Glomerular visceral epithelial cell (primary cell): ENCODE data around the gene CDR2.
"Not testable (repeated sequence)": the region's sequence is repeated elsewhere in the genome, so short reads cannot be mapped to it uniquely, and the experiment has no call there.

Experiments
- DNase-seq: peaks from one replicate; pipeline ENCODE4 v3.0.0-alpha.2; 2016; ENCODE audit errors: extremely low spot score

Gene CDR2

GRCh38 chr16:22375963-22376640 is 1.7 kb upstream of the CDR2 start:
- no peak for DNase-seq

DNA sequence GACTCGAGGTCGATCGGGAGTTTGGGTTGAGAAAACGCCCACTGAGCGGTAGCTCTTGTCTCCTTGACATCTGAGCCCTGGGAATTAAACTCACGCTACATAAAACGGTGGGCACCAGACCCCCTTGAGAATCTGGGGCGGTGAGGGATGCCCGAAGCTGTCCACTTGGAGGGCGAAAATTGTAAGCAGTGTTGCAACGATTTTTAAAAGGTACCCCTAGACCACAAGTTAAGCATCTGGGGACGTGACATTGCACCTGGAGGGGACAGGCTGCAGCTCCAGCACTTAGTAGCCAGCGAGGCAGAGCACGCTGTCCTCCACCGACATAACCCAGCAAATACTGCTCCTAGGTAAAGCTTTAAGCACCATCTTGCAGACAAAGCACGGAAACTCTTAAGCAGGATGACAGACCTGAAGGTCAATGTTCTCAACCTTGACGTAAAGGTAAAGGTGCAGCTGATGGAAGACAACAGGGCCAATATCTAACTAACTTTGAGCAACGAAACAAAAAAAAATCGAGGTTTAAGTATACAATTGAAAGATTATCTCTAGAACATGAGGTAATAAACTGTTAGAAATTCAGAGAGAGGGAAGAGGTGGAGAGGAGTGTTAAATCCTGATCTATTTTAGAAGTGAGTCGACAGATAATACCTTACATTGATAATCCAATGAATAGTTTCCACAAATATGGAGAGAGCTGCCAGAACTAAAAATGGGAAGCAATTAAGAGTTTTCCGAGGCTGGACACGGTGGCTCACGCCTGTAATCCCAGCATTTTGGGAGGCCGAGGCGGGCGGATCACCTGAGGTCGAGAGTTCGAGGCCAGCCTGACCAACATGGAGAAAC is 921 bp upstream of the CDR2 start:
- DNase-seq = no peak

GRCh38 chr16:22373662-22374310 is 633 bp downstream of the CDR2 start:
- no peak for DNase-seq

GRCh38 chr16:22372882-22373661 is 1.3 kb downstream of the CDR2 start:
- DNase-seq = no peak

DNA sequence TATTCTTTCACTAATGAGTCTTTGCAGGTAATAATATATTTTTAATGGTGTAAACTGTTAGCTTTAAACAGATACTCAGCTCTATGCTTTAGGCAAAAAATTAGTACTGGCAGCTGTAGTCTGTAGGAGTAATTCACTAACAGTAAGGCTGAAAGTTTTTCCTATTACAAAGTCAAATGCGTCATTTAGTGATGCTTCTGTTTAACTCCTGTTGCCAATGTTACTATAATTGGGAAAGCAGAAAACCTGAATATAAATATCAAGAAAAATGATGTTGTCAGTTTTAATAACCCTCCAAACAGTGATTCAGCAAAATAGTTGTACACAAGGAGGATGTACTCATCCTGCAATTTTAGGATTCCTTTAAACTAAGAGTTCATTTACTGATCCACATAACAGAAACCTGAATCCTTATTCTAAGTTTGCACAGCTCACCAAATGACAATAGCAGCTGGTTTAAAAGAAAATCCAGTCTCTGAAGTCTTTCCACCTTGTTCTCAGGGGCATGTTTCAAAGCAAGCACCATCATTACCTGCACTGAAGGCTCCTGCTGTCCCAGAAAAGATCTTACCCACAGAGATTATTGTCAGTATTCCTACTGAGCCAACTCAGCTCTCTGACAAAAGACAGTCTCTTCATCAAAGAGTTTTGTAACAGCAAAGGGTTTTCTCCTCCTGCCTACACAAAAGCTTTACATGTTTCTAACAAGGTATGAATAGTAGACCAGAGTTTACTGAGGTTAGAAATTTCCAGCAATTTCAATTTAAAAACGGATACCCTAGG is 4.2 kb downstream of the CDR2 start:
- DNase-seq = no peak

DNA sequence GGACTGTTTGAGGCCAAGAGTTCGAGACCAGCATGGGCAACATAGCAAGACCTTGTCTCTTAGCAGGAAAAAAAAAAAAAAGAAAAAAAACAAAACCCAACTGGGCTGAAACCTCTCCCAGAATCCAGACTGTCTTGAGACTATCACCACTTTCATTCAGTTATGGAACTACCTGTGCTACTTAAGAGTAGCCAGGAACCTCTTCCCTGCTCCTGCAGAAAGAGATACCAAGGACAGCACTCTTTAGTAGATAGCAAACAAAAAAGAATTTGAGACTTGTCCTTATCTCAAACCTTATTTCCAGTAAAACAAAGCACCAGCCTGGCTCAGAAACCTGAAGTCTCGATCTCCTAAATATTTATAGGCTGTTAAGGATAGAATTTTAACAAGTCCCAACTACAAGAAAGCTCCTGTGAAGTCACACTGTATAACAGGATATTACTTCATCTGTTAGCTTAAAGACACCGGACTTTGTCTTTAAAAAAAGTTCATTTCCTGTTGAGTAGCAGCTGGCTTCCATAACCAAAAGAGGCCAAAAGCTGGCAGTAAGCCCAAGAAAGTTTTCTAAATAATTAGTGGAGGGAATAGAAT is 5.1 kb downstream of the CDR2 start:
- peak; percentile 13 for DNase-seq

DNA sequence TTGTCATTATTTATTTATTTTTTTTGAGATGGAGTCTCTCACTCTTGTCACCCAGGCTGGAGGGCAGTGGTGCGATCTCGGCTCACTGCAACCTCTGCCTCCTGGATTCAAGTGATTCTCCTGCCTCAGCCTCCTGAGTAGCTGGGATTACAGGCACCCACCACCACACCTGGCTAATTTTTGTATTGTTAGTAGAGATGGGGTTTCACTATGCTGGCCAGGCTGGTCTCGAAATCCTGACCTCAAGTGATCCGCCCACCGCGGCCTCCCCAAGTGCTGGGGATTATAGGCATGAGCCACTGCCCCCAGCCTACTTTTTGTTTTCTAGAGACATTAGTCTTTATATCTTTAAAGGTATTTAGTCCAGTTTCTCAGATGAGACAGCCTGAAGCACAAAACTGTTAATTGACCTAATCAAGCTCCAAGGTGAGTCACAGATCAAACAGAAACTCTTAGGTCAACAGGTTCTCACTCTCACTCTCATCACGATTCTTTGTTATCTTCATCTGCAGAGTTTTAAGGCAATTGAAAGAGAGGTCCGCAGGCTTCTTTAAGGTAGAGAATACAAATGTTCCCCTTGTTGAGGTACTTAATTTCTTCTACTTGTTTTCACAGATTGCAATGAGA is 6.1 kb downstream of the CDR2 start:
- not testable (repeated sequence) for DNase-seq

- DNase-seq = peak; percentile 11
Measured at GRCh38 chr16:22366889-22367288, 7.5 kb downstream of the CDR2 start.

DNA sequence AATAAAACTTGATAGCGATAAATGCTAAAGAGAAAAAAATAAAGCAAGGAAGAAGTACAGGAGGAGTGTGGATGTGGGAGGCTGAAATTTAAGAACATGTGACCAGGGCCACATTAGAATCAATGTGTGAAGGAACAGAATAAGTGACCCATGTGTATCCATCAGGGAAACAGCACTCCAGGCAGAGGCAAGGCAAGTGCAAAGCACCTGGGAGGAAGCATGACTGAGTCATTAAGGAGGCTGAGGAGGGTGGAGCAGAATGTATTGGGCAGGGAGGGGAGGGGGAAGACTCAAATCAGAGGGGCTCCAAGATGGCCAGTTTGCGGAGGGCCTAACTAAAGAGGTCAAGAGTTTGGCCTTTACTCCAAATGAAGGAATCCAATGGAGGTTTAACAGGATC is 8.0 kb downstream of the CDR2 start:
- DNase-seq = no peak

DNA sequence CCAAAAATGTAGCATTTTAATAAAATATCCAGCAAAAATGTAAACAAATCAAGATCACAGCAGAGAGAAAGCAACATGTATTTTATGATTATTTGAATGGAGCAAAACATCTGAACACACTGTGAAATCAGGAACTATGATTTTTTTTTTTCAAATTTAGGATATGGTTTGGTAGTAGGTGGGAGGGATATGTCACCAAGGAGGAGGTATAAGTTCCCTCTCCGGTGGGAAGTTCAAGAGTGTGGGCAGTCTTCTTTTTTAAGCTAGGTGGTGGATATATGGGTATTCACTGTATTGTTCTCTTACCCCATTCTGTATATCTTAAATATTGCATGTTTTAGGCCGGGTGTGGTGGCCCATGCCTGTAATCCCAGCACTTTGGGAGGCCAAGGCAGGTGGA is 10.2 kb downstream of the CDR2 start:
- DNase-seq = no peak

- peak; percentile 53 for DNase-seq
Measured at GRCh38 chr16:22360963-22361659, 13.3 kb downstream of the CDR2 start.

GRCh38 chr16:22359679-22360078 is 14.7 kb downstream of the CDR2 start:
- no peak for DNase-seq

- peak; percentile 23 for DNase-seq
Measured at GRCh38 chr16:22358000-22358399, 16.4 kb downstream of the CDR2 start.

- no peak for DNase-seq
Measured at GRCh38 chr16:22357635-22357971, 16.8 kb downstream of the CDR2 start.

DNA sequence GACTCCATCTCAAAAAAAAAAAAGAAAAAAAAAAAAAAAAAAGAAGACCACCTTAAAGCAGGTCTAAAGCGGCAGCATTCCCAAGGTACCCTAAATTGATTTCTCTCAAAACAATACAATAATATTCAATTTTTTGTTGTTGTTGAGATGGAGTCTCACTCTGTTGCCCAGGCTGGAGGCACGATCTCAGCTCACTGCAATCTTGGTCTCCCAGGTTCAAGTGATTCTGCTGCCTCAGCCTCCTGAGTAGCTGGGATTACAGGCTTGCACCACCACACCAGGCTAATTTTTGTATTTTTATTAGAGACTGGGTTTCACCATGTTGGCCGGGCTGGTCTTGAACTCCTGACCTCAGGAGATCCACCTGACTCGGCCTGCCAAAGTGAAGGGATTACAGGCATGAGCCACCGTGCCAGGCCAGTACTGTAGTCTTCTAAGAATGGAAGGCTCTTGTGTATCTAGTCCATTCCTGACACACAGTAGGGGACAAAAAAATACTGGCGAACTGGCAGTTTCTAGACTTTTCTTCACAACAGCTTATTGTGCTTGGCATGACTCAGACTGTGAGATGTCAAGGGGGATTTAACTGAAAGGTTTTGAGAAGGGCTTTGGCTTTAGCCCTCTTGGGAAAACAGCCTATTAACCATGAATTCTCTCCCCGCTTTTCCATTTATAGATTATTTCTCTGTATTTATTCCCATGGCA is 17.3 kb downstream of the CDR2 start:
- no peak for DNase-seq

- no peak for DNase-seq
Measured at GRCh38 chr16:22355487-22355908, 18.9 kb downstream of the CDR2 start.

GRCh38 chr16:22353933-22354541 is 20.4 kb downstream of the CDR2 start:
- peak; percentile 84 for DNase-seq

GRCh38 chr16:22353191-22353919 is 21.1 kb downstream of the CDR2 start:
- DNase-seq = peak; percentile 84
